HEK293T (cell line): Measurements from ENCODE around the gene VSTM4.

Experiments
- BHLHE40 ChIP-seq: fragments of 450-650 bp; IDR thresholded peaks from 2 replicates; pipeline ENCODE4 v1.6.1; 2016; ENCODE audit warnings: mild to moderate bottlenecking, moderate library complexity, borderline replicate concordance
- CTBP1 ChIP-seq: fragments of 450-650 bp; IDR thresholded peaks from 2 replicates; pipeline ENCODE4 v1.6.1; 2016; ENCODE audit warnings: borderline replicate concordance
- ELF4 ChIP-seq: fragments of 450-650 bp; IDR thresholded peaks from 2 replicates; pipeline ENCODE4 v1.6.1; 2017; ENCODE audit warnings: antibody characterized with exemption
- FOXA1 ChIP-seq: fragments of 450-650 bp; IDR thresholded peaks from 2 replicates; pipeline ENCODE4 v1.6.1; 2016; ENCODE audit warnings: mild to moderate bottlenecking
- FOXM1 ChIP-seq: fragments of 450-650 bp; IDR thresholded peaks from 2 replicates; pipeline ENCODE4 v1.6.1; 2017; ENCODE audit warnings: mild to moderate bottlenecking, borderline replicate concordance
- HDGF ChIP-seq: fragments of 450-650 bp; IDR thresholded peaks from 2 replicates; pipeline ENCODE4 v1.6.1; 2017; ENCODE audit warnings: antibody characterized with exemption, borderline replicate concordance
- LEF1 ChIP-seq: fragments of 450-650 bp; IDR thresholded peaks from 2 replicates; pipeline ENCODE4 v1.6.1; 2017; ENCODE audit warnings: mild to moderate bottlenecking, borderline replicate concordance
- NFRKB ChIP-seq: fragments of 450-650 bp; IDR thresholded peaks from 2 replicates; pipeline ENCODE4 v1.6.1; 2016; ENCODE audit warnings: mild to moderate bottlenecking, moderate library complexity
- SP1 ChIP-seq: fragments of 450-650 bp; IDR thresholded peaks from 2 replicates; pipeline ENCODE4 v1.6.1; 2017
- SUZ12 ChIP-seq: fragments of 450-650 bp; IDR thresholded peaks from 2 replicates; pipeline ENCODE4 v1.6.1; 2016; ENCODE audit warnings: mild to moderate bottlenecking
- TARDBP ChIP-seq: fragments of 450-650 bp; IDR thresholded peaks from 2 replicates; pipeline ENCODE4 v1.6.1; 2016
- ZNF384 ChIP-seq: fragments of 450-650 bp; IDR thresholded peaks from 2 replicates; pipeline ENCODE4 v1.6.1; 2016

DNA sequence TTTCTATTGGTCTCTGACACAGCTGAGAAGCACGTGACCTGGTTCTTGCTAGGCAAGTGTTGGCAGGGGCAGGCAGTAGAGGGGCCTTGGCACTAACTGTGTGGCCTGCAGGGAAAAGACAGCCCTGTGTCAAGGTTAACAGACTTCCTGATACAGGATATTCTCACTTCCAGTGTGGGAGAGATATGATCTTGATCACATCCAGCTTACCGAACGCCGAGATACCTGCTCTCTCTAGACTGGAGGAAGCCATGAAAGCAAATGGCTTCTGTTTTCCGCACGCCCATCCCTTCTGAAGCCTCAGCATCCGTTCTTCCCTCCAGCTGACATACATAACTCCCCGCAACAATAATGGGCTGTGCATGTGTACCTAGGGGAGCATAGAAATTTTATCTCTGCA, 79.4 kb downstream of the VSTM4 start:
- TF ChIP-seq SUZ12 = no peak
- no peak for TF ChIP-seq TARDBP
- TF ChIP-seq SP1 = no peak
- no peak for TF ChIP-seq BHLHE40
- TF ChIP-seq ELF4 = no peak
- TF ChIP-seq LEF1 = no peak
- TF ChIP-seq HDGF = no peak
- TF ChIP-seq ZNF384 = no peak
- TF ChIP-seq FOXM1 = no peak
- no peak for TF ChIP-seq FOXA1
- TF ChIP-seq NFRKB = no peak
- TF ChIP-seq CTBP1 = no peak
